Midbrain (tissue), 1 donor: ENCODE results near the gene GMDS.

ENCODE experiments used
- DNase-seq: peaks from one replicate; lab custom pipeline; 2025; lab: John Stamatoyannopoulos, UW

GMDS gene

GRCh38 chr6:2240961-2241360 lies 4.4 kb downstream of the GMDS start:
- DNase-seq: no peak

GRCh38 chr6:2237001-2237400 lies 8.4 kb downstream of the GMDS start:
- no peak for DNase-seq

- DNase-seq: no peak
Observed at GRCh38 chr6:2235777-2236495, 9.5 kb downstream of the GMDS start.

GRCh38 chr6:2232445-2232844 lies 13.0 kb downstream of the GMDS start:
- DNase-seq: no peak

GRCh38 chr6:2231438-2231837 lies 14.0 kb downstream of the GMDS start:
- DNase-seq: no peak

- DNase-seq: no peak
Observed at GRCh38 chr6:2230659-2231277, 14.6 kb downstream of the GMDS start.

- no peak for DNase-seq
Observed at GRCh38 chr6:2229742-2230141, 15.7 kb downstream of the GMDS start.

GRCh38 chr6:2229039-2229438 lies 16.4 kb downstream of the GMDS start:
- no peak for DNase-seq

GRCh38 chr6:2228392-2228791 lies 17.0 kb downstream of the GMDS start:
- DNase-seq: no peak

GRCh38 chr6:2226775-2227174 lies 18.6 kb downstream of the GMDS start:
- no peak for DNase-seq

- DNase-seq: no peak
Observed at GRCh38 chr6:2225422-2226392, 19.7 kb downstream of the GMDS start.

- DNase-seq: no peak
Observed at GRCh38 chr6:2224847-2225382, 20.5 kb downstream of the GMDS start.

GRCh38 chr6:2222275-2222842 lies 23.0 kb downstream of the GMDS start:
- no peak for DNase-seq

- DNase-seq: no peak
Observed at GRCh38 chr6:2221726-2222274, 23.6 kb downstream of the GMDS start.

- DNase-seq: no peak
Observed at GRCh38 chr6:2220154-2220553, 25.3 kb downstream of the GMDS start.

- DNase-seq: no peak
Observed at GRCh38 chr6:2218866-2219265, 26.5 kb downstream of the GMDS start.

- DNase-seq: no peak
Observed at GRCh38 chr6:2216794-2217383, 28.5 kb downstream of the GMDS start.

- no peak for DNase-seq
Observed at GRCh38 chr6:2215342-2215741, 30.1 kb downstream of the GMDS start.

- DNase-seq: no peak
Observed at GRCh38 chr6:2213086-2213485, 32.3 kb downstream of the GMDS start.

GRCh38 chr6:2209226-2209809 lies 36.1 kb downstream of the GMDS start:
- DNase-seq: no peak

- DNase-seq: no peak
Observed at GRCh38 chr6:2208468-2208867, 36.9 kb downstream of the GMDS start.
